ENCODE results near the gene TMEM117.

Gene TMEM117

GRCh38 chr12:43978556-43978955 lies 142.7 kb downstream of the TMEM117 start:
- no peak overlapping the region for H3K4me3 ChIP-seq (ENCODE audit: low read depth, low read length)
- no peak for TF ChIP-seq CTCF (IDR thresholded peaks at IDR 0.05; ENCODE audit: low read depth, low read length)

GRCh38 chr12:43979450-43979849 lies 143.6 kb downstream of the TMEM117 start:
- TF ChIP-seq CTCF (IDR thresholded peaks at IDR 0.05; ENCODE audit: low read depth, low read length) = no peak

GRCh38 chr12:43980627-43981191 lies 144.8 kb downstream of the TMEM117 start:
- no peak overlapping the region for H3K4me3 ChIP-seq (ENCODE audit: low read depth, low read length)
- TF ChIP-seq CTCF (IDR thresholded peaks at IDR 0.05; ENCODE audit: low read depth, low read length) = no peak

More at GRCh38 chr12:43979450-43979849, 143.6 kb downstream of the TMEM117 start:
- no peak overlapping the region for H3K4me3 ChIP-seq (ENCODE audit: low read depth, low read length)

- no peak overlapping the region for H3K4me3 ChIP-seq (ENCODE audit: low read depth, low read length)
Measured at GRCh38 chr12:43981726-43982125, 145.8 kb downstream of the TMEM117 start.

GRCh38 chr12:43982544-43982943 lies 146.7 kb downstream of the TMEM117 start:
- no peak for TF ChIP-seq CTCF (IDR thresholded peaks at IDR 0.05; ENCODE audit: low read depth, low read length)

More at GRCh38 chr12:43981726-43982125, 145.8 kb downstream of the TMEM117 start:
- TF ChIP-seq CTCF (IDR thresholded peaks at IDR 0.05; ENCODE audit: low read depth, low read length) = no peak

GRCh38 chr12:43988838-43989560 lies 153.1 kb downstream of the TMEM117 start:
- H3K4me3 ChIP-seq (ENCODE audit: low read depth, low read length) = no peak overlapping the region
- no peak for TF ChIP-seq CTCF (IDR thresholded peaks at IDR 0.05; ENCODE audit: low read depth, low read length)

More at GRCh38 chr12:43982544-43982943, 146.7 kb downstream of the TMEM117 start:
- H3K4me3 ChIP-seq (ENCODE audit: low read depth, low read length) = no peak overlapping the region

GRCh38 chr12:43992856-43993255 lies 157.0 kb downstream of the TMEM117 start:
- H3K4me3 ChIP-seq (ENCODE audit: low read depth, low read length) = no peak overlapping the region
- TF ChIP-seq CTCF (IDR thresholded peaks at IDR 0.05; ENCODE audit: low read depth, low read length) = no peak

Data from WI38 (cell line).